Thyroid gland (tissue), 4 donors: ENCODE data around the gene HMOX2.

Experiments used
- POLR2A ChIP-seq, 2 donors: fragments of 450-650 bp; IDR thresholded peaks; one replicate each; pipeline ENCODE4 v1.6.1; 2017; ENCODE audit warnings: antibody characterized with exemption in 2 of 2, mild to moderate bottlenecking in 2 of 2, moderate library complexity in 1 of 2
- TF ChIP-seq, protein P1 (sequence below), 6 experiments: fragments of 200-600 bp in 3 of 6; fragments of 450-650 bp in 3 of 6; sonication (generic) in 3 of 6; IDR thresholded peaks; one replicate each; pipeline ENCODE4 v1.5.1; 2016 to 2019; ENCODE audit warnings: antibody characterized with exemption in 6 of 6, mild to moderate bottlenecking in 2 of 6, inconsistent platforms in 1 of 6, moderate library complexity in 1 of 6

DNA sequence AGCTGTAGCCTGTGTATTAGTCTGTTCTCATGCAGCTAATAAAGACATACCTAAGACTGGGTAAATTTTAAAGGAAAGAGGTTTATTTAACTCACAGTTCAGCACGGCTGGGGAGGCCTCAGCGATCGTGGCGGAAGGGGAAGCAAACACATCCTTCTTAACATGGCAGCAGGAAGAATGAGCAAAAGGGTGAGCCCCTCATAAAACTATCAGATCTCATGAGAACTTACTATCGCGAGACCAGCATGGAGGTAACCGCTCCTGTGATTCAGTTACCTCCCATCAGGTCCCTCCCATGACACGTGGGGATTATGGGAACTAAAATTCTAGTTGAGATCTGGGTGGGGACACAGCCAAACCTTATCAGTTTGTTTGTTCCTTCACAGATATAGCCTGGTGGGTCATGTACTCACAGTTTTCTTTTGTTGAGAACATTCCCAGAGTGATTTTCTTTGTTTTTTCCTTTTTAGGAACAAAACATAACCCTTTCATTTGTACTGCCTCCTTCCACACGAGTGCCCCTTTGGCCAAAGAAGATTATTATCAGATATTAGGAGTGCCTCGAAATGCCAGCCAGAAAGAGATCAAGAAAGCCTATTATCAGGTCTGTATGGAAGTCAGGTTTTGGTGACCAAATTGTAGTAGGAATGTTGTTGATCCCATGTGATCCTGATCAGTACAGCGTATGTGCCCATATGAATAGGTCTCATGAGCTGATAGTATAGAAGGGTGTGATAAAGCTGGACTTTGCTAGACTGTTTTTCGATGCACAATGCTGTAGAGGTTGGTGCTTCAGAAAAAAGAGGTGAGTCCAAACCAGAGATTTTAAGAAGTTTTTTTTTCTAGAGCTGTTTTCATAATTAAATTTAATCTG, 42.0 kb upstream of the HMOX2 start:
- TF ChIP-seq, protein P1, sequence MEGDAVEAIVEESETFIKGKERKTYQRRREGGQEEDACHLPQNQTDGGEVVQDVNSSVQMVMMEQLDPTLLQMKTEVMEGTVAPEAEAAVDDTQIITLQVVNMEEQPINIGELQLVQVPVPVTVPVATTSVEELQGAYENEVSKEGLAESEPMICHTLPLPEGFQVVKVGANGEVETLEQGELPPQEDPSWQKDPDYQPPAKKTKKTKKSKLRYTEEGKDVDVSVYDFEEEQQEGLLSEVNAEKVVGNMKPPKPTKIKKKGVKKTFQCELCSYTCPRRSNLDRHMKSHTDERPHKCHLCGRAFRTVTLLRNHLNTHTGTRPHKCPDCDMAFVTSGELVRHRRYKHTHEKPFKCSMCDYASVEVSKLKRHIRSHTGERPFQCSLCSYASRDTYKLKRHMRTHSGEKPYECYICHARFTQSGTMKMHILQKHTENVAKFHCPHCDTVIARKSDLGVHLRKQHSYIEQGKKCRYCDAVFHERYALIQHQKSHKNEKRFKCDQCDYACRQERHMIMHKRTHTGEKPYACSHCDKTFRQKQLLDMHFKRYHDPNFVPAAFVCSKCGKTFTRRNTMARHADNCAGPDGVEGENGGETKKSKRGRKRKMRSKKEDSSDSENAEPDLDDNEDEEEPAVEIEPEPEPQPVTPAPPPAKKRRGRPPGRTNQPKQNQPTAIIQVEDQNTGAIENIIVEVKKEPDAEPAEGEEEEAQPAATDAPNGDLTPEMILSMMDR (IDR thresholded peaks at IDR 0.05) = no peak
- TF ChIP-seq POLR2A (IDR thresholded peaks at IDR 0.05) = no peak
